H1 (cell line): ENCODE measurements around the gene CNOT2. TPM values are rescaled to one million over a fixed set of nuclear protein-coding genes. Genes with fewer than 3 reads are reported as not detected.
A peak's percentile ranks its signal among the peaks of the same experiment; 100 is the strongest.

Experiments
- CTCF ChIA-PET: fragments of 300-600 bp; sonication (Branson Sonifier 250); formaldehyde crosslinking; loops from one replicate; lab custom pipeline; 2021; ENCODE audit not compliant: partially characterized antibody; lab: Charles Lee
- POLR2A ChIA-PET: fragments of 300-600 bp; sonication (Branson Sonifier 250); formaldehyde crosslinking; loops from one replicate; lab custom pipeline; 2021; ENCODE audit warnings: inconsistent platforms; ENCODE audit not compliant: partially characterized antibody; lab: Charles Lee
- DNase-seq, 2 experiments: peaks; one replicate each; pipeline versions ENCODE4 v3.0.0 to v3.0.0-alpha.2; 2010 to 2022; ENCODE audit warnings: low spot score in 2 of 2, low read depth in 1 of 2, mixed read lengths in 1 of 2
- FAIRE-seq: peaks from 2 replicates; lab custom pipeline; 2011; peaks lifted over from hg19 to GRCh38; lab: Jason Lieb, UNC
- H2AFZ ChIP-seq: 2 replicates; pipeline ENCODE4 v1.8.1; 2012; ENCODE audit warnings: low read length, inconsistent platforms
- H2AK5ac ChIP-seq: 2 replicates; pipeline ENCODE4 v1.6.1; 2013; ENCODE audit warnings: low read depth, low read length
- H2BK120ac ChIP-seq: replicated peaks from 2 replicates; pipeline ENCODE3; 2013; ENCODE audit warnings: low read depth, low read length, inconsistent platforms
- H2BK12ac ChIP-seq: 2 replicates; pipeline ENCODE4 v1.6.1; 2013; ENCODE audit warnings: low read depth, low read length
- H2BK15ac ChIP-seq: 2 replicates; pipeline ENCODE4 v1.6.1; 2013; ENCODE audit warnings: low read length
- H2BK20ac ChIP-seq: 2 replicates; pipeline ENCODE4 v1.6.1; 2013; ENCODE audit warnings: low read length
- H2BK5ac ChIP-seq: 2 replicates; pipeline ENCODE4 v1.6.1; 2013; ENCODE audit warnings: low read depth, low read length
- H3K14ac ChIP-seq: 2 replicates; pipeline ENCODE4 v1.6.1; 2013; ENCODE audit warnings: inconsistent platforms; ENCODE audit not compliant: insufficient read length
- H3K18ac ChIP-seq: 2 replicates; pipeline ENCODE4 v1.6.1; 2013; ENCODE audit warnings: low read length; ENCODE audit errors: extremely low read depth
- H3K23ac ChIP-seq: 2 replicates; pipeline ENCODE4 v1.6.1; 2013; ENCODE audit warnings: inconsistent platforms; ENCODE audit not compliant: insufficient read length
- H3K23me2 ChIP-seq: 2 replicates; pipeline ENCODE4 v1.6.1; 2013; ENCODE audit warnings: low read depth, low read length
- H3K27ac ChIP-seq: 2 replicates; pipeline ENCODE4 v1.6.1; 2011; ENCODE audit warnings: low read depth, low read length, inconsistent platforms
- H3K27me3 ChIP-seq, 4 experiments: replicated peaks in 1 of 4; 1 replicate in 1 of 4; 2 replicates in 3 of 4; pipeline versions ENCODE4 v1.6.1 to v1.8.1; 2011 to 2013; ENCODE audit warnings: low read length in 3 of 4, mild to moderate bottlenecking in 3 of 4, inconsistent platforms in 2 of 4, mixed read lengths in 2 of 4, moderate library complexity in 1 of 4; ENCODE audit not compliant: control insufficient read depth in 3 of 4, insufficient read depth in 3 of 4; ENCODE audit errors: extremely low read depth in 1 of 4
- H3K36me3 ChIP-seq, 4 experiments: 2 replicates each; pipeline versions ENCODE4 v1.6.1 to v1.8.1; 2011 to 2013; ENCODE audit warnings: mild to moderate bottlenecking in 4 of 4, low read length in 3 of 4, moderate library complexity in 2 of 4, control low read depth in 1 of 4, inconsistent platforms in 1 of 4; ENCODE audit not compliant: insufficient read depth in 4 of 4, control insufficient read depth in 2 of 4
- H3K4ac ChIP-seq: replicated peaks from 2 replicates; pipeline ENCODE3; 2013; ENCODE audit warnings: low read length, low read depth, mixed read lengths, inconsistent platforms; ENCODE audit not compliant: insufficient read length
- H3K4me1 ChIP-seq, 4 experiments: replicated peaks in 1 of 4; 1 replicate in 1 of 4; 2 replicates in 3 of 4; pipeline versions ENCODE4 v1.6.1 to v1.8.1; 2011 to 2013; ENCODE audit warnings: low read length in 3 of 4, inconsistent platforms in 2 of 4, mixed read lengths in 1 of 4; ENCODE audit not compliant: insufficient read depth in 4 of 4, control insufficient read depth in 3 of 4
- H3K4me2 ChIP-seq, 2 experiments: 2 replicates each; pipeline versions ENCODE4 v1.6.1 to v1.8.1; 2011 to 2013; ENCODE audit warnings: low read depth in 2 of 2, low read length in 2 of 2, control low read depth in 1 of 2, inconsistent platforms in 1 of 2, mild to moderate bottlenecking in 1 of 2; ENCODE audit not compliant: insufficient read depth in 1 of 2
- H3K4me3 ChIP-seq, 4 experiments: fragments of 200-600, 300-600 bp in 1 of 4; sonication (generic), shearing (Covaris generic), sonication (Bioruptor Twin) in 1 of 4; 2 replicates each; pipeline versions ENCODE4 v1.5.1 to v1.8.1; 2011 to 2016; ENCODE audit warnings: low read length in 4 of 4, low read depth in 3 of 4, control low read depth in 2 of 4, inconsistent platforms in 2 of 4, mild to moderate bottlenecking in 2 of 4, mixed read lengths in 1 of 4, moderate library complexity in 1 of 4; ENCODE audit not compliant: insufficient read depth in 2 of 4; ENCODE audit errors: extremely low read depth in 1 of 4
- H3K56ac ChIP-seq: replicated peaks from 2 replicates; pipeline ENCODE3; 2013; ENCODE audit warnings: low read depth, mild to moderate bottlenecking, mixed read lengths, low read length, inconsistent platforms; ENCODE audit not compliant: insufficient read length
- H3K79me1 ChIP-seq: 2 replicates; pipeline ENCODE4 v1.6.1; 2013; ENCODE audit warnings: low read depth, low read length, control low read depth
- H3K79me2 ChIP-seq, 2 experiments: 2 replicates each; pipeline versions ENCODE4 v1.6.1 to v1.8.1; 2012 to 2013; ENCODE audit warnings: low read length in 2 of 2, mild to moderate bottlenecking in 2 of 2, inconsistent platforms in 1 of 2; ENCODE audit not compliant: insufficient read depth in 2 of 2, control insufficient read depth in 1 of 2
- H3K9ac ChIP-seq, 4 experiments: replicated peaks in 1 of 4; 1 replicate in 1 of 4; 2 replicates in 3 of 4; pipeline versions ENCODE4 v1.6.1 to v1.8.1; 2011 to 2013; ENCODE audit warnings: low read depth in 3 of 4, low read length in 3 of 4, control low read depth in 2 of 4, mild to moderate bottlenecking in 2 of 4, moderate library complexity in 2 of 4, inconsistent platforms in 1 of 4; ENCODE audit errors: extremely low read depth in 1 of 4
- H3K9me3 ChIP-seq, 2 experiments: 2 replicates each; pipeline versions ENCODE4 v1.6.1 to v1.8.1; 2012 to 2013; ENCODE audit warnings: mild to moderate bottlenecking in 2 of 2, moderate library complexity in 2 of 2, control low read depth in 1 of 2, inconsistent platforms in 1 of 2, low read depth in 1 of 2, low read length in 1 of 2, mixed read lengths in 1 of 2; ENCODE audit not compliant: insufficient read depth in 2 of 2
- H4K20me1 ChIP-seq, 2 experiments: replicated peaks in 1 of 2; 2 replicates each; pipeline versions ENCODE3 to v1.8.1; 2011 to 2013; ENCODE audit warnings: inconsistent platforms in 2 of 2, low read length in 2 of 2, mild to moderate bottlenecking in 1 of 2; ENCODE audit not compliant: insufficient read depth in 2 of 2, control insufficient read depth in 1 of 2
- H4K5ac ChIP-seq: 2 replicates; pipeline ENCODE4 v1.6.1; 2013; ENCODE audit warnings: low read length, low read depth, mixed read lengths, inconsistent platforms; ENCODE audit not compliant: insufficient read length
- H4K8ac ChIP-seq: 2 replicates; pipeline ENCODE4 v1.8.0; 2013; ENCODE audit warnings: mild to moderate bottlenecking, moderate library complexity, low read length, inconsistent platforms; ENCODE audit not compliant: insufficient read depth; ENCODE audit errors: extremely low read depth
- H4K91ac ChIP-seq: replicated peaks from 2 replicates; pipeline ENCODE3; 2013; ENCODE audit warnings: low read length, mixed read lengths, inconsistent platforms; ENCODE audit not compliant: insufficient read length
- EP300 ChIP-seq, 2 experiments: IDR thresholded peaks; 1 replicate in 1 of 2; 2 replicates in 1 of 2; pipeline ENCODE4 v1.6.1; 2011 to 2012; ENCODE audit warnings: low read depth in 2 of 2, low read length in 2 of 2, mild to moderate bottlenecking in 2 of 2, borderline replicate concordance in 1 of 2, inconsistent platforms in 1 of 2, moderate library complexity in 1 of 2
- MAFK ChIP-seq: IDR thresholded peaks from 2 replicates; pipeline ENCODE4 v1.6.1; 2012; ENCODE audit warnings: low read depth, mild to moderate bottlenecking, improper control_type of control experiment, low read length
- WGBS, 2 experiments: shearing (Covaris generic) in 1 of 2; methylation state at CpG; one replicate each; pipeline versions ENCODE4 v1.1.6 to v1.1.7; 2013 to 2015; ENCODE audit warnings: low lambda C conversion rate in 2 of 2, mixed read lengths in 2 of 2, inconsistent platforms in 1 of 2, low coverage in 1 of 2, missing lambda C conversion rate in 1 of 2; ENCODE audit not compliant: insufficient replicate concordance in 2 of 2, insufficient coverage in 1 of 2, insufficient read length in 1 of 2; ENCODE audit errors: extremely low coverage in 1 of 2, missing lambda C conversion rate in 1 of 2; 5-methylcytosine and 5-hydroxymethylcytosine counted together
- polyA plus RNA-seq, 7 experiments: library from polyadenylated mRNA; depleted of rRNA in 3 of 7; stranded (reverse) in 5 of 7; unstranded in 2 of 7; fragments of >200 nt in 5 of 7; fragments of 200-250 nt in 2 of 7; gene quantifications; 1 replicate in 5 of 7; 2 replicates in 1 of 7; 4 replicates in 1 of 7; pipeline versions ENCODE4 v1.2.1 to v1.2.3, GENCODE V29; 2011 to 2013; ENCODE audit warnings: missing spikeins in 2 of 7, mixed read lengths in 2 of 7
- total RNA-seq: library from RNA; stranded (reverse); fragmentation: NEBNext Ultra II Directional; extraction: Animal tissue kit (Norgen Biotek cat#: 25700); gene quantifications from 2 replicates; pipeline ENCODE4 v1.2.1, GENCODE V29; 2021
- TF ChIP-seq, protein P1 (sequence below): IDR thresholded peaks from 2 replicates; pipeline ENCODE4 v1.6.1; 2012; ENCODE audit warnings: low read length, inconsistent platforms

Gene CNOT2
- total and polyA plus RNA-seq, 2 of the 8 experiments (the other 6 are each of a cell fraction or from before 2014, with no cell fraction given) = 61.2 to 64.8 TPM

DNA sequence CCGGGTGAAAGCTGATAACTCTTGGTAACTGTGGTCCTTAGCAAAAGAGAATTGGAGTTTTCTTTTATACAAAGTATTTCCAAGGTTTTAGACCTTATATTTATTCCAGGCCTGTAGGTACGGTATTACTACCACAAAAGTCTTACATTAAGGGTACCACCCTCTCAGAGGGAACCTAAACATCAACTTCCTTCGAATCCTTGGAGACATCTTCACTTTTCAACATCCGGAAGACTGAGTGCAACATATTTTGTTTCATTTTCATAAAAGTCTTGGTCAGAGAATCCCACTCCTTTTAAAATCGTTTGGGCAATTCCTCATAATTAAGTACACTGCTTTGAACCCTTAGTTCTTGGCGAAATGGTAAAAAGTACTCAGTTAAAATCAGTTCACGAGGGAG, 1.2 kb downstream of the CNOT2 start:
- POLR2A ChIA-PET = interaction anchor here (0.8 to 2.6 kb wide), 13 partner anchors 9 to 365 kb away, joined by 3 to 13 read pairs (median 5); no protein-coding TSS in a partner anchor
- Histone ChIP-seq H4K5ac (no peak overlapping the region), H3K18ac (no peak overlapping the region), H3K9ac (peak overlapping the region in 3 of 4 experiments; percentile 83 to 94 (median 90); a peak in 5 of 7 replicates), H3K27ac (0 out of 2 replicates have a peak overlapping the region, but pooled peaks have one; percentile 77), H4K91ac (no peak overlapping the region), H3K4me2 (peak overlapping the region; percentile 74 to 99), H3K23me2 (peaks cover 8% of the 10 kb centered on the region), H2BK120ac (no peak overlapping the region), H2BK15ac (no peak overlapping the region), H2AFZ (no peak overlapping the region), H3K79me2 (peaks cover 28 to 84% of the 10 kb centered on the region in 2 experiments)
- TF ChIP-seq MAFK = no peak
- no peak for TF ChIP-seq EP300 (IDR thresholded peaks at IDR 0.05; ENCODE audit: borderline replicate concordance in 1 of 2, low read depth in 2 of 2, low read length in 2 of 2)
- TF ChIP-seq, protein P1, sequence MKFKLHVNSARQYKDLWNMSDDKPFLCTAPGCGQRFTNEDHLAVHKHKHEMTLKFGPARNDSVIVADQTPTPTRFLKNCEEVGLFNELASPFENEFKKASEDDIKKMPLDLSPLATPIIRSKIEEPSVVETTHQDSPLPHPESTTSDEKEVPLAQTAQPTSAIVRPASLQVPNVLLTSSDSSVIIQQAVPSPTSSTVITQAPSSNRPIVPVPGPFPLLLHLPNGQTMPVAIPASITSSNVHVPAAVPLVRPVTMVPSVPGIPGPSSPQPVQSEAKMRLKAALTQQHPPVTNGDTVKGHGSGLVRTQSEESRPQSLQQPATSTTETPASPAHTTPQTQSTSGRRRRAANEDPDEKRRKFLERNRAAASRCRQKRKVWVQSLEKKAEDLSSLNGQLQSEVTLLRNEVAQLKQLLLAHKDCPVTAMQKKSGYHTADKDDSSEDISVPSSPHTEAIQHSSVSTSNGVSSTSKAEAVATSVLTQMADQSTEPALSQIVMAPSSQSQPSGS = no peak
- TF ChIP-seq, all 59 proteins: peak for 0
- no peak overlapping the region for H2AK5ac ChIP-seq
- no peak overlapping the region for H4K8ac ChIP-seq
- no peaks in the 10 kb centered on the region for H3K79me1 ChIP-seq
- CTCF ChIA-PET = interaction anchor here (1.1 kb wide), 1 partner anchor 260 kb away, joined by 3 read pairs; no protein-coding TSS in a partner anchor
- H3K4ac ChIP-seq = no peak overlapping the region
- peaks cover 0 to 16% (median 10%) of the 10 kb centered on the region in 4 experiments; a peak in 5 of 8 replicates for H3K36me3 ChIP-seq
- H3K4me1 ChIP-seq = peaks cover 0 to 4% (median 0%) of the 10 kb centered on the region in 4 experiments; a peak in 1 of 7 replicates
- DNase-seq (no peak), FAIRE-seq (no peak)
- H2BK20ac ChIP-seq = no peak overlapping the region
- 46% methylated on average over 7 of the region's 7 CpGs; no CpG with 5 or more reads in 1 of the 2 experiments for WGBS, 2 experiments
- no peak overlapping the region for H3K23ac ChIP-seq
- H2BK5ac ChIP-seq = peak overlapping the region; percentile 96
- H3K4me3 ChIP-seq = peak overlapping the region; percentile 85 to 100 (median 90)
- H3K27me3 ChIP-seq = no peaks in the 10 kb centered on the region
- no peak overlapping the region for H3K56ac ChIP-seq
- H3K9me3 ChIP-seq = no peaks in the 10 kb centered on the region
- no peak overlapping the region for H3K14ac ChIP-seq
- H4K20me1 ChIP-seq = peaks cover 3 to 8% of the 10 kb centered on the region in 2 experiments
- H2BK12ac ChIP-seq = no peak overlapping the region
